Natural killer cell (primary cell): Measurements from ENCODE around the gene CEP250. TPM values are rescaled to one million over a fixed set of nuclear protein-coding genes. Genes with fewer than 3 reads are reported as not detected.
A peak's percentile ranks its signal among the peaks of the same experiment; 100 is the strongest.

Experiments used
- ATAC-seq, 3 donors: fragments of 150-1000 bp in 2 of 3; fragments of 200-7000 bp in 1 of 3; cut with Tn5 transposase; 1 replicate in 1 of 3; 2 replicates in 2 of 3; pipeline ENCODE4 v1.10.0; 2021; ENCODE audit warnings: mild to moderate bottlenecking in 2 of 3, moderate library complexity in 2 of 3
- DNase-seq, 2 donors: peaks; one replicate each; pipeline versions ENCODE4 v3.0.0 to v3.0.0-alpha.2; 2013 to 2021; ENCODE audit warnings: mixed read lengths in 1 of 2
- H3K27ac ChIP-seq: one replicate; pipeline ENCODE4 v1.5.1; 2013; ENCODE audit warnings: mild to moderate bottlenecking, low read length
- H3K27me3 ChIP-seq: one replicate; pipeline ENCODE4 v1.6.1; 2013; ENCODE audit warnings: low read length; ENCODE audit not compliant: control insufficient read depth, insufficient read depth
- H3K36me3 ChIP-seq: one replicate; pipeline ENCODE4 v1.6.1; 2013; ENCODE audit warnings: low read length; ENCODE audit not compliant: control insufficient read depth, insufficient read depth
- H3K4me1 ChIP-seq: one replicate; pipeline ENCODE4 v1.6.1; 2013; ENCODE audit warnings: low read length; ENCODE audit not compliant: control insufficient read depth, insufficient read depth
- H3K4me3 ChIP-seq: one replicate; pipeline ENCODE4 v1.5.1; 2013; ENCODE audit warnings: low read length
- H3K9me3 ChIP-seq: one replicate; pipeline ENCODE4 v1.6.1; 2013; ENCODE audit warnings: low read length; ENCODE audit not compliant: control insufficient read depth, insufficient read depth
- H3K27ac Mint-ChIP-seq, 2 donors: one replicate each; pipeline ENCODE4 v1.8.0; 2022; ENCODE audit warnings: mild to moderate bottlenecking in 2 of 2, mixed read lengths in 2 of 2, moderate library complexity in 1 of 2
- H3K27me3 Mint-ChIP-seq, 2 donors: one replicate each; pipeline ENCODE4 v1.8.0; 2022; ENCODE audit warnings: low read depth in 2 of 2, mixed read lengths in 2 of 2
- H3K36me3 Mint-ChIP-seq: one replicate; pipeline ENCODE4 v1.8.0; 2022; ENCODE audit warnings: mixed read lengths
- H3K4me1 Mint-ChIP-seq, 2 donors: one replicate each; pipeline ENCODE4 v1.8.0; 2022; ENCODE audit warnings: mixed read lengths in 2 of 2
- H3K4me3 Mint-ChIP-seq: one replicate; pipeline ENCODE4 v1.8.0; 2022; ENCODE audit warnings: mild to moderate bottlenecking, moderate library complexity, mixed read lengths
- H3K9me3 Mint-ChIP-seq, 2 donors: one replicate each; pipeline ENCODE4 v1.8.0; 2022; ENCODE audit warnings: mixed read lengths in 2 of 2
- WGBS: methylation state at CpG from one replicate; pipeline ENCODE4 v1.1.7; 2013; ENCODE audit warnings: missing lambda C conversion rate; ENCODE audit not compliant: insufficient coverage; 5-methylcytosine and 5-hydroxymethylcytosine counted together
- intact Hi-C: fragments of 100-400 bp; cut with micrococcal nuclease; formaldehyde crosslinking; loops from one replicate; pipeline ENCODE4 v1.14.2; 2022
- total RNA-seq, 4 donors: library from RNA; stranded (reverse); fragments of 120-200 nt in 1 of 4; gene quantifications; one replicate each; pipeline versions ENCODE4 v1.2.3 to v1.2.4, GENCODE V29; 2013 to 2022
- TF ChIP-seq, protein P1 (sequence below): fragments of 200-600 bp; IDR thresholded peaks from one replicate; pipeline ENCODE4 v1.8.0; 2022; ENCODE audit warnings: antibody characterized with exemption

CEP250 gene
- total RNA-seq, 3 donors from 2014 or later (not counting 1 experiment from before 2014, with no cell fraction given): 61.5 to 91.8 (median 80.8) TPM

DNA sequence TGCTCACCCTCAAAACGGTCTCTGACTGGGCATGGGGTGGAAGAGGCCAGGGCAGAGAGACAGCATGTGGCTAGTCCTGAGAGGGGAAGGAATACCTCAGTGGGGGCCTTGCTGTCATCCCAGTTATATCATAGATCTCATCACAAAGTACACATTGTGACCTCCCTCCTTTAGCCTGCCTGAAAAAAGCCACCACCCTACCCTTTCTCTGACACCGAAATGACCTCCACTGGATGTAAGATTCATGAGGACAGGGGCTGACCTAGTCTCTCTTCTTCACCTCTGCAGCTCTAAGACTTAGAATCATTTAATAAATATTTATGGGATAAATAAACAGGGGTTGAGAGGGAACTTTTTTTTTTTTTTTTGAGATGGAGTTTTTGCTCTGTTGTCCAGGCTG is 74.2 kb downstream of the CEP250 start, which contains the start of gene C20orf173:
Gene C20orf173 (minus strand): TSS at position 101 of the 400 bp plus-strand sequence. CDS start 279 bp downstream, outside the sequence.
- Histone ChIP-seq H3K27ac (no peak within 1 kb of the TSS), H3K9me3 (no peaks in the 10 kb centered on the region), H3K4me3 (no peak within 1 kb of the TSS), H3K27me3 (no peaks in the 10 kb centered on the region), H3K4me1 (no peaks in the 10 kb centered on the region), H3K36me3 (no peaks in the 10 kb centered on the region)
- TF ChIP-seq, protein P1, sequence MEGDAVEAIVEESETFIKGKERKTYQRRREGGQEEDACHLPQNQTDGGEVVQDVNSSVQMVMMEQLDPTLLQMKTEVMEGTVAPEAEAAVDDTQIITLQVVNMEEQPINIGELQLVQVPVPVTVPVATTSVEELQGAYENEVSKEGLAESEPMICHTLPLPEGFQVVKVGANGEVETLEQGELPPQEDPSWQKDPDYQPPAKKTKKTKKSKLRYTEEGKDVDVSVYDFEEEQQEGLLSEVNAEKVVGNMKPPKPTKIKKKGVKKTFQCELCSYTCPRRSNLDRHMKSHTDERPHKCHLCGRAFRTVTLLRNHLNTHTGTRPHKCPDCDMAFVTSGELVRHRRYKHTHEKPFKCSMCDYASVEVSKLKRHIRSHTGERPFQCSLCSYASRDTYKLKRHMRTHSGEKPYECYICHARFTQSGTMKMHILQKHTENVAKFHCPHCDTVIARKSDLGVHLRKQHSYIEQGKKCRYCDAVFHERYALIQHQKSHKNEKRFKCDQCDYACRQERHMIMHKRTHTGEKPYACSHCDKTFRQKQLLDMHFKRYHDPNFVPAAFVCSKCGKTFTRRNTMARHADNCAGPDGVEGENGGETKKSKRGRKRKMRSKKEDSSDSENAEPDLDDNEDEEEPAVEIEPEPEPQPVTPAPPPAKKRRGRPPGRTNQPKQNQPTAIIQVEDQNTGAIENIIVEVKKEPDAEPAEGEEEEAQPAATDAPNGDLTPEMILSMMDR: no peak
- DNase-seq: no peak
- no peak for ATAC-seq
- H3K4me3 Mint-ChIP-seq: no peak within 1 kb of the TSS
- no peaks in the 10 kb centered on the region for H3K27me3 Mint-ChIP-seq
- 92% methylated on average over 1 of the region's 2 CpGs for WGBS
- intact Hi-C loops: no loop called here
- no peaks in the 10 kb centered on the region for H3K9me3 Mint-ChIP-seq
- no peak within 1 kb of the TSS for H3K27ac Mint-ChIP-seq
- no peaks in the 10 kb centered on the region for H3K4me1 Mint-ChIP-seq
- no peaks in the 10 kb centered on the region for H3K36me3 Mint-ChIP-seq

DNA sequence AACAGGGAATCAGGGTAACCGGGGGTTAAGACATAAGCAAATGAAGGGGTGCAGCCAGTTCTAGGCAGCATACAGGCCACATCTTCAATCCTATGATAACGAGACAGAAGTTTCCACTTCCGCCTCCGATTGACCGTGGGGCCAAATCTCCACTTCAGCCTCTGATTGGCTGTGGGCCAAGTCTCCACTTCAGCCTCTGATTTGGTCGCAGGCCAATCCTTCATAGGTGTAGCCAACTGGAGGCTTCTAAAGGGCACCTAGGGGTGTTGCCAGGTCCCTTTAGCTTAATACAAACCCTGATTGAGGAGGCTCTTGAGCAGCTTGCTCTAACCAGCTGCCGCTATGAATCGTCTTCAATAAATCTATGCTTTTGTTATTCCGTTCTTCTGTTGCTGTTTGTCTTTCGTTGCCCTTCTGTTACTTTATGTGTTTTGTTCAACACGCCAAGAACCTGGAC is 84.4 kb downstream of the CEP250 start:
- Mint-ChIP-seq H3K9me3 (no peaks in the 10 kb centered on the region), H3K27me3 (no peaks in the 10 kb centered on the region), H3K4me3 (peak overlapping the region; percentile 32), H3K4me1 (peaks cover 9 to 15% of the 10 kb centered on the region in 2 donors), H3K27ac (peak overlapping the region in 1 of 2 donors; percentile 83), H3K36me3 (no peaks in the 10 kb centered on the region)
- ATAC-seq (peak; percentile 12 to 59 (median 55)), DNase-seq (peak; percentile 37 to 55)
- peaks cover 2% of the 10 kb centered on the region for H3K36me3 ChIP-seq
- 69% methylated on average over 11 of the region's 11 CpGs for WGBS
- intact Hi-C loops: loop anchor here (2.0 to 5.0 kb wide), 3 partner anchors 78 to 203 kb away; partner anchors contain the start of genes CPNE1, RBM12, RBM39 and SPAG4
- TF ChIP-seq, protein P1: no peak
- no peak overlapping the region for H3K4me3 ChIP-seq
- peaks cover 16% of the 10 kb centered on the region for H3K4me1 ChIP-seq
- H3K9me3 ChIP-seq: no peaks in the 10 kb centered on the region
- no peak overlapping the region for H3K27ac ChIP-seq
- H3K27me3 ChIP-seq: no peaks in the 10 kb centered on the region

DNA sequence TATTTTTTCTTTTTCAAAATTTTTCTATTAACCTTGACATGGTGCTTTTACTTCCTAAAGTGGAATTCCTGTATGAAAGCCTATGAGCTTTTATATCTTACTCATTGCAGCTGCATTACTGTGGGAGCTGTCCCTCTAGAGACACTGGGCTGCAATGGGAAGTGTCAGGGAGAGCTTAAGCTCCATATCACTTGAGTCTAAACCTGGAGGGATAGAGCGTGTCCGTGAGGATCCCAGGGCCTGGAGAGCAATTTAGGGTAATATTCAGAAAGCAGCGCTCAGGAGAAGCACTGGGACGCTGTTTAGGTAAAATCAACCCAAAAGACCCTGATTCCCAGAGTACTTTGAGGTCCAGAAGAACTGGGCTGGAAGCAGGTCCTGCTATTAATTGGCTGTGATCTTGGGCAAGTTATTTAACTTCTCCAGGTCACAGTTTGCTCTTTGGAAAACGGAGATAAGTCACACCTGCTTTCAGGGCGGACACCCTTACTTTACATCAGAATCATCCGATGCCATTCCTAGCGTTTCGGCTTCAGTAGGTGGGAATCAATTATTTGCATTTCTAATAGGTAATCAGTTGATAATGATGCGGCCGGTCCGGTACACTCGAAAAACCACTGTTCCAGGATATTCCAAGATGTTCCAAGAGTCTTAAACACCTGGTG is 85.9 kb downstream of the CEP250 start:
- no peak for DNase-seq
- TF ChIP-seq, protein P1: no peak
- H3K36me3 ChIP-seq: peaks cover 4% of the 10 kb centered on the region
- H3K4me3 Mint-ChIP-seq: peak overlapping the region; percentile 92
- no peak for ATAC-seq
- peaks cover 9 to 15% of the 10 kb centered on the region in 2 donors for H3K4me1 Mint-ChIP-seq
- H3K27ac Mint-ChIP-seq: peak overlapping the region; percentile 77 to 92
- intact Hi-C loops: loop anchor here (2.0 to 5.0 kb wide), 3 partner anchors 76 to 201 kb away; partner anchors contain the start of genes CPNE1, RBM12, RBM39 and SPAG4
- WGBS: 53% methylated on average over 13 of the region's 13 CpGs
- H3K27ac ChIP-seq: no peak overlapping the region
- H3K9me3 ChIP-seq: no peaks in the 10 kb centered on the region
- no peaks in the 10 kb centered on the region for H3K36me3 Mint-ChIP-seq
- H3K27me3 ChIP-seq: no peaks in the 10 kb centered on the region
- H3K4me3 ChIP-seq: peak overlapping the region; percentile 95
- H3K9me3 Mint-ChIP-seq: no peaks in the 10 kb centered on the region
- peaks cover 16% of the 10 kb centered on the region for H3K4me1 ChIP-seq
- no peaks in the 10 kb centered on the region for H3K27me3 Mint-ChIP-seq
